GM21619 (cell line): ENCODE data around the gene TMEM154.

Source experiments
- ATAC-seq: cut with Tn5 transposase; IDR thresholded peaks from one replicate; pipeline ENCODE4 v1.9.1; 2021; ENCODE audit not compliant: unreplicated experiment

The TMEM154 gene

GRCh38 chr4:152696764-152697261 lies 17.0 kb upstream of the TMEM154 start:
- peak; percentile 97 for ATAC-seq

- ATAC-seq: no peak
Measured at GRCh38 chr4:152693871-152694270, 14.1 kb upstream of the TMEM154 start.

- ATAC-seq: no peak
Measured at GRCh38 chr4:152691761-152692160, 12.0 kb upstream of the TMEM154 start.

- no peak for ATAC-seq
Measured at GRCh38 chr4:152690706-152691651, 11.2 kb upstream of the TMEM154 start.

GRCh38 chr4:152689615-152690501 lies 10.1 kb upstream of the TMEM154 start:
- no peak for ATAC-seq

- ATAC-seq: no peak
Measured at GRCh38 chr4:152687974-152688599, 8.3 kb upstream of the TMEM154 start.

- no peak for ATAC-seq
Measured at GRCh38 chr4:152686452-152687013, 6.7 kb upstream of the TMEM154 start.

GRCh38 chr4:152684587-152684986 lies 4.8 kb upstream of the TMEM154 start:
- ATAC-seq: no peak

- ATAC-seq: peak; percentile 41
Measured at GRCh38 chr4:152684007-152684406, 4.2 kb upstream of the TMEM154 start.

- ATAC-seq: no peak
Measured at GRCh38 chr4:152682143-152682941, 2.5 kb upstream of the TMEM154 start.

- peak; percentile 34 for ATAC-seq
Measured at GRCh38 chr4:152680988-152681603, 1.3 kb upstream of the TMEM154 start.

GRCh38 chr4:152678841-152679240 lies 956 bp downstream of the TMEM154 start:
- ATAC-seq: no peak

- ATAC-seq: no peak
Measured at GRCh38 chr4:152677117-152677516, 2.7 kb downstream of the TMEM154 start.

GRCh38 chr4:152676052-152676854 lies 3.5 kb downstream of the TMEM154 start:
- ATAC-seq: peak; percentile 30

GRCh38 chr4:152674359-152674758 lies 5.4 kb downstream of the TMEM154 start:
- no peak for ATAC-seq

- ATAC-seq: no peak
Measured at GRCh38 chr4:152673489-152673888, 6.3 kb downstream of the TMEM154 start.

GRCh38 chr4:152672206-152673092 lies 7.3 kb downstream of the TMEM154 start:
- ATAC-seq: no peak
